Left ventricle myocardium inferior (tissue), 1 donor: ENCODE measurements around the gene GDF10. TPM values are rescaled to one million over a fixed set of nuclear protein-coding genes. Genes with fewer than 3 reads are reported as not detected.

Experiments used
- DNase-seq: peaks from one replicate; pipeline ENCODE4 v3.0.0-alpha.2; 2020
- H3K27ac ChIP-seq: fragments of 200-600 bp; replicated peaks from 2 replicates; pipeline ENCODE4 v1.8.0; 2021
- H3K27me3 ChIP-seq: fragments of 200-600 bp; 2 replicates; pipeline ENCODE4 v1.8.0; 2021; ENCODE audit warnings: low read depth
- H3K36me3 ChIP-seq: fragments of 200-600 bp; 2 replicates; pipeline ENCODE4 v1.8.0; 2021
- H3K4me1 ChIP-seq: fragments of 200-600 bp; 2 replicates; pipeline ENCODE4 v1.8.0; 2021
- H3K4me3 ChIP-seq: fragments of 200-600 bp; 2 replicates; pipeline ENCODE4 v1.8.0; 2021; ENCODE audit warnings: mild to moderate bottlenecking, moderate library complexity
- H3K9me3 ChIP-seq: fragments of 200-600 bp; replicated peaks from 2 replicates; pipeline ENCODE4 v1.8.0; 2021
- CTCF ChIP-seq: fragments of 200-600 bp; IDR thresholded peaks from 2 replicates; pipeline ENCODE4 v1.8.0; 2021; ENCODE audit warnings: antibody characterized with exemption, mild to moderate bottlenecking, borderline replicate concordance
- intact Hi-C: fragments of 100-400 bp; cut with micrococcal nuclease; formaldehyde crosslinking; loops from one replicate; pipeline ENCODE4 v1.11.0; 2022
- total RNA-seq: library from RNA; stranded (reverse); fragmentation: NEBNext Ultra II Directional; extraction: Animal tissue kit (Norgen Biotek cat#: 25700); gene quantifications from one replicate; pipeline ENCODE4 v1.2.1, GENCODE V29; 2021
- donor health status: DM: no; HTN: yes; CAD: no; lungs with severe emphysema.

GDF10 gene
- total RNA-seq, 1 donor from 2014 or later, result 0.22 TPM

GRCh38 chr10:47330366-47330765, 30.4 kb downstream of the GDF10 start:
- H3K4me3 ChIP-seq, result no peak overlapping the region
- DNase-seq, result no peak
- TF ChIP-seq CTCF, result no peak
- H3K27ac ChIP-seq, result no peak overlapping the region
- intact Hi-C loops, result no loop called here
- H3K4me1 ChIP-seq, result peaks cover 13% of the 10 kb centered on the region
- H3K27me3 ChIP-seq, result peaks cover 18% of the 10 kb centered on the region
- H3K36me3 ChIP-seq, result no peaks in the 10 kb centered on the region
- no peaks in the 10 kb centered on the region for H3K9me3 ChIP-seq

GRCh38 chr10:47330804-47331203, 30.8 kb downstream of the GDF10 start:
- TF ChIP-seq CTCF, result no peak
- DNase-seq, result no peak
- Histone ChIP-seq H3K4me3 (no peak overlapping the region), H3K36me3 (no peaks in the 10 kb centered on the region), H3K27me3 (peaks cover 17% of the 10 kb centered on the region), H3K27ac (no peak overlapping the region), H3K9me3 (no peaks in the 10 kb centered on the region), H3K4me1 (peaks cover 13% of the 10 kb centered on the region)
- intact Hi-C loops, result no loop called here

- TF ChIP-seq CTCF, result no peak
- peaks cover 7% of the 10 kb centered on the region for H3K4me1 ChIP-seq
- DNase-seq, result no peak
- H3K9me3 ChIP-seq, result no peaks in the 10 kb centered on the region
- no peaks in the 10 kb centered on the region for H3K36me3 ChIP-seq
- H3K27ac ChIP-seq, result no peak overlapping the region
- intact Hi-C loops, result no loop called here
- no peak overlapping the region for H3K4me3 ChIP-seq
- peaks cover 14% of the 10 kb centered on the region for H3K27me3 ChIP-seq
Measured at GRCh38 chr10:47331491-47331890, 31.5 kb downstream of the GDF10 start.

- Histone ChIP-seq H3K9me3 (no peaks in the 10 kb centered on the region), H3K27ac (no peak overlapping the region), H3K4me1 (peaks cover 2% of the 10 kb centered on the region), H3K27me3 (peaks cover 14% of the 10 kb centered on the region), H3K36me3 (no peaks in the 10 kb centered on the region), H3K4me3 (no peak overlapping the region)
- DNase-seq, result no peak
- intact Hi-C loops, result no loop called here
- TF ChIP-seq CTCF, result no peak
Measured at GRCh38 chr10:47331954-47332353, 32.0 kb downstream of the GDF10 start.

GRCh38 chr10:47332371-47332770, 32.4 kb downstream of the GDF10 start:
- Histone ChIP-seq H3K27ac (no peak overlapping the region), H3K9me3 (no peaks in the 10 kb centered on the region), H3K4me3 (no peak overlapping the region), H3K27me3 (peaks cover 15% of the 10 kb centered on the region), H3K36me3 (no peaks in the 10 kb centered on the region), H3K4me1 (no peaks in the 10 kb centered on the region)
- intact Hi-C loops, result no loop called here
- no peak for TF ChIP-seq CTCF
- DNase-seq, result no peak

GRCh38 chr10:47332946-47333345, 32.9 kb downstream of the GDF10 start:
- intact Hi-C loops, result no loop called here
- no peaks in the 10 kb centered on the region for H3K4me1 ChIP-seq
- TF ChIP-seq CTCF, result no peak
- H3K9me3 ChIP-seq, result no peaks in the 10 kb centered on the region
- no peaks in the 10 kb centered on the region for H3K36me3 ChIP-seq
- no peak overlapping the region for H3K27ac ChIP-seq
- H3K27me3 ChIP-seq, result peaks cover 19% of the 10 kb centered on the region
- H3K4me3 ChIP-seq, result no peak overlapping the region
- DNase-seq, result no peak
